Brain microvascular endothelial cell (primary cell): ENCODE data around the gene AEBP1.

Experiments used
- DNase-seq: peaks from one replicate; pipeline ENCODE4 v3.0.0-alpha.2; 2020
- H3K27ac ChIP-seq: fragments of 250-450 bp; sonication (Bioruptor Pico); 2 replicates; pipeline ENCODE4 v1.5.1; 2020; ENCODE audit warnings: mild to moderate bottlenecking, moderate library complexity
- H3K27me3 ChIP-seq: fragments of 250-450 bp; sonication (Bioruptor Pico); replicated peaks from 2 replicates; pipeline ENCODE4 v1.5.1; 2020; ENCODE audit warnings: mild to moderate bottlenecking
- H3K36me3 ChIP-seq: fragments of 250-450 bp; sonication (Bioruptor Pico); replicated peaks from 2 replicates; pipeline ENCODE4 v1.5.1; 2020; ENCODE audit warnings: mild to moderate bottlenecking
- H3K4me3 ChIP-seq: 2 replicates; pipeline ENCODE4 v1.5.1; 2011; ENCODE audit warnings: low read depth, mild to moderate bottlenecking, control low read depth, low read length, moderate library complexity
- in situ Hi-C: cut with HindIII; loops from 2 replicates; pipeline ENCODE4 v1.10.0; 2017; ENCODE audit warnings: low sequenced_read_pairs, low pct_ligation_motif_present
- TF ChIP-seq, protein P1 (sequence below): IDR thresholded peaks from 2 replicates; pipeline ENCODE4 v1.5.1; 2011; ENCODE audit warnings: low read depth, mild to moderate bottlenecking, moderate library complexity, low read length, control low read depth, inconsistent platforms; ENCODE audit errors: missing control alignments

Gene AEBP1

DNA sequence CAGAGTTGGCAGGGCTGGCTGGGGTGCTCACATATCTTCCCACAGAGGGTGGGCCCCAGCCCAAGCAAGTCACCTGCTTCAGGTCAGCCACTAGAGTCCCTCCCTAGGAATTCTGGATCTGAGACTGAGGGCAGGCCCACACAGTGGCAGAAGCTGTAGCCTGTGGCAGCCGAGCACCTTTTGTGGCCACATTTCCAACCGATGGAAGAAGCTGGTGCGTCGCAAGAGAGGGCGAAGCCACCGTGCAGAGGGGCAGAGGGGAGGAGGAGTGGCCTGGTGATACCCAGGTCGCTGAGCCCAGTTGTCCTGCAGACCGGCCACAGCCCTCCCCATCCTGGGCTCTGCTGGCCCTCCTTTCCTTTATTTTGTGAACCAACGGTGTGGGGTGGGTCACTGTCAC is 27.1 kb upstream of the AEBP1 start:
- in situ Hi-C loops: no loop called here
- Histone ChIP-seq H3K36me3 (peaks cover 27% of the 10 kb centered on the region), H3K27me3 (no peaks in the 10 kb centered on the region), H3K4me3 (no peak overlapping the region), H3K27ac (no peak overlapping the region)
- no peak for DNase-seq
- TF ChIP-seq, protein P1, sequence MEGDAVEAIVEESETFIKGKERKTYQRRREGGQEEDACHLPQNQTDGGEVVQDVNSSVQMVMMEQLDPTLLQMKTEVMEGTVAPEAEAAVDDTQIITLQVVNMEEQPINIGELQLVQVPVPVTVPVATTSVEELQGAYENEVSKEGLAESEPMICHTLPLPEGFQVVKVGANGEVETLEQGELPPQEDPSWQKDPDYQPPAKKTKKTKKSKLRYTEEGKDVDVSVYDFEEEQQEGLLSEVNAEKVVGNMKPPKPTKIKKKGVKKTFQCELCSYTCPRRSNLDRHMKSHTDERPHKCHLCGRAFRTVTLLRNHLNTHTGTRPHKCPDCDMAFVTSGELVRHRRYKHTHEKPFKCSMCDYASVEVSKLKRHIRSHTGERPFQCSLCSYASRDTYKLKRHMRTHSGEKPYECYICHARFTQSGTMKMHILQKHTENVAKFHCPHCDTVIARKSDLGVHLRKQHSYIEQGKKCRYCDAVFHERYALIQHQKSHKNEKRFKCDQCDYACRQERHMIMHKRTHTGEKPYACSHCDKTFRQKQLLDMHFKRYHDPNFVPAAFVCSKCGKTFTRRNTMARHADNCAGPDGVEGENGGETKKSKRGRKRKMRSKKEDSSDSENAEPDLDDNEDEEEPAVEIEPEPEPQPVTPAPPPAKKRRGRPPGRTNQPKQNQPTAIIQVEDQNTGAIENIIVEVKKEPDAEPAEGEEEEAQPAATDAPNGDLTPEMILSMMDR: no peak

DNA sequence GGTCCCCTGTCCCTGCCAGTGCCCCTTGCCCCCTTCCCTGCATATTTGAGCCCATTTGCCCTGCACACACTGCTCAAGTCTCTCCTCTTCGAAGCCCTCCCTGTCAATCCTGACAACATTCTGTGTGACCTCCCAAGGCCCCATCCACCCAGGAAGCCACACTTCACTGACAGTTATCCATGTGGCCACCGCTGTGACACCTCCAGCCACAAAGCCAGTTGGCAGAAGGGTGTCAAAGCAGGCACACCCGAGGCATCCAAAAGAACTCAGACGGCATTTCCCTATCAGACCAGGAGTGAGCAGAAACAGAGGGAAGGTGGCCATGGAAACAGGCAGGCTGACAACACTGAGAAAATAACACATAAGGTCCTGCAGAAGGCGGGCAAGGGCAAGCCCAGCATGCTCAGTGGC is 26.5 kb upstream of the AEBP1 start:
- Histone ChIP-seq H3K36me3 (peaks cover 27% of the 10 kb centered on the region), H3K27me3 (no peaks in the 10 kb centered on the region), H3K27ac (no peak overlapping the region), H3K4me3 (no peak overlapping the region)
- in situ Hi-C loops: no loop called here
- DNase-seq: no peak
- TF ChIP-seq, protein P1: no peak

DNA sequence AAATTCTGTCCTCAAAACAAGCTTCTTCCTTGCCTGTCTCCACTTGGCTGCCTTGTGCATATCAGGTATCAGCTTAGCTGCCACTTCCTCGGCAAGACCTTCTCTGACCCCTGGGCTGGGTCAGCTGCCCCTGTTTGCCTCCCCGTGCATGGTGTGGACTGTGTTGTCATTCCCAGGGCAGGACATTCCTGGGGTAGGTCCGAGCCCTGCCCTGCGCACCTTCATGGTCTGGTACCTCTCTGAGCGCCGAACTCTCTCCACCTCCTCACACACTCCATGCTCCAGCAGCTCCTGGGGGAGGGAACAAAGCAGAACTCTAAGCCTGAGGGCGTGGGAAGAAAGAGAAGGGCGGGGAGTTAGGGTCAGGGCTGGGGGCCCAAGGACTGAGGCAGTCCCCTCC is 25.6 kb upstream of the AEBP1 start:
- Histone ChIP-seq H3K36me3 (peaks cover 25% of the 10 kb centered on the region), H3K27me3 (no peaks in the 10 kb centered on the region), H3K27ac (no peak overlapping the region), H3K4me3 (no peak overlapping the region)
- DNase-seq: no peak
- in situ Hi-C loops: no loop called here
- TF ChIP-seq, protein P1: no peak

DNA sequence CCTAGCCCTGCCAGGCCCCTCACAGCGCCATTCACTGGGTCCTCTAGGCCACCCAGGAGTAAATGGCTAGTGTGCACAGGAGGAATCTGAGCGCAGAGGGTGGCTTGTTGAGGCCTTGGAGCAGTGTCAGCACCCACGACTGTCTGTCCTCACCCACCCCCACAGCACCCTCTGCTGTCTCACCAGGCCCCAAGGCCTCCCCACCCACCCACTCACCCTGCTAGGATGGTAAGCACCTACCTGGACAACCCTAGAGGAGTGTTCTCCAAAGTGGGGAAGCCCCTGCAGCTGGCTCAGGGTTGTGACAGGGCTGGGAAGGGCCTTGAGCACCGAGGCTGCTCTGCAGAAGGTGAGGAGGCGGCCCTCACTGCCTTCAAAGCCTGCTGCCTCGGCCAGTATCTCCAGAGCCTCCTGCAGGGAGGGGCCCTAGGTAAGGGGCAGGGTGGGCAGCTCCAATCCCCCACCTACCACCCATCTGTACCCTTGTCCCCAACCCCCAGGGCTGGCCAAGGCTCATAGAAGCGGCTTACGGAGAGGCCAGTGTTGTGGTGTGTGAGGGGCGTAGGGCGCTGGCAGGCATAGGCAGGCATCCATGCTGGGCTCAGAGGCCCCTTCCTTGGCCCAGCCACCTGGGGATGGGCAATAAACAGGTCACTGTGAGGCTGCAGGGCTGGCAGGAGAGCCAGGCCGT is 24.7 kb upstream of the AEBP1 start:
- in situ Hi-C loops: no loop called here
- DNase-seq: no peak
- Histone ChIP-seq H3K4me3 (no peak overlapping the region), H3K27me3 (no peaks in the 10 kb centered on the region), H3K27ac (no peak overlapping the region), H3K36me3 (peaks cover 25% of the 10 kb centered on the region)
- TF ChIP-seq, protein P1: no peak

DNA sequence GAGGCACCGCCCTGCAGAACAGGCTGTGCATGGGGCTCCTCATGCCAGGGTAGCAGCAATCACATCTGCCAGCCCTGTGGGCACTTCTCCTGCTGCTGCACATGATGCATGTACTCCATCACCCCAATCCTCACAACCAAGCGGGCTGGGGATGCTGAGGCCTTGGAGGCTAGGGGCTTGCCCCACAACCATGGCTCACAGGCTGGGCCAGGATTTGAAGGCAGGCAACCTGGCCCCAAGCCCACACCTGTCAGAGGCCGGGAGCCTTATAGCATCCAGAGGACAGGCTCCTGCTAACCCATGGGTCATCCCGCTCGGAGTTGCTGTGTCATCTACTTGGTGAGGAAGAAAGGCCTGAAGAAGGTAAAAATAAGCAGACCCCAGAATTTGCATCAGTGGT is 24.0 kb upstream of the AEBP1 start:
- in situ Hi-C loops: no loop called here
- Histone ChIP-seq H3K27me3 (no peaks in the 10 kb centered on the region), H3K27ac (no peak overlapping the region), H3K36me3 (peaks cover 23% of the 10 kb centered on the region), H3K4me3 (no peak overlapping the region)
- TF ChIP-seq, protein P1: no peak
- no peak for DNase-seq
